Measurements from ENCODE around the gene IER5. TPM values are rescaled to one million over a fixed set of nuclear protein-coding genes. Genes with fewer than 3 reads are reported as not detected.

IER5 gene
- total and polyA plus RNA-seq, 2 of the 13 experiments (the other 11 are each of a cell fraction or from before 2014, with no cell fraction given), result 2.5 to 3.5 TPM

DNA sequence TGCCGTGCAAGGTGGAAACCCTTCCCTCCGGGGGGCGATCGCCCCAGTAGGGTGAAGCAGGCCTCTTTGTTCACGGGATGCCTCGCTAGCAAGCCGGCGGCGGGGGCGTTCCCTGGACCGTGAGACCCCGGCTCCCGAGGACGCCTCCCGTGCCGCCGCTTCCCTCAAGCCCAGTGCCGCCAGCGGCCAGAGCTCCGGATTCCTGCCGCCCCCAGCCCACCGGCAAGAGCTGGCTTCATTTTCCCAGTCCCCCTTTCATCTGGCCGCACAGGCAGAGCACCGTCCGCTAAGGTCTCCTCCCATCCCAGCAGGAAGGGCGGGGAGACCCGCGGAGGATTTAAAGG is 16.3 kb downstream of the IER5 start (continued):
- TF ChIP-seq PAXIP1 (CRISPR knock-in tag; conservative IDR thresholded peaks at IDR 0.05) (no peak), RNF2 (conservative IDR thresholded peaks at IDR 0.05; ENCODE audit: low read depth) (peak; percentile 73; the same call in 1 of the 2 replicates), CC2D1A (CRISPR knock-in tag; IDR thresholded peaks at IDR 0.05) (no peak), ZNF225 (CRISPR knock-in tag; IDR thresholded peaks at IDR 0.05) (no peak), DPF2 (CRISPR knock-in tag; IDR thresholded peaks at IDR 0.05; ENCODE audit: borderline replicate concordance, low read depth) (no peak), SOX6 (IDR thresholded peaks at IDR 0.05) (no peak), SOX6 (CRISPR knock-in tag; IDR thresholded peaks at IDR 0.05) (peak; percentile 53), ZNF800 (CRISPR knock-in tag; IDR thresholded peaks at IDR 0.05) (peak; percentile 11; the same call in 1 of the 2 replicates), ZNF607 (CRISPR knock-in tag; IDR thresholded peaks at IDR 0.05; ENCODE audit: borderline replicate concordance) (no peak), FOSL2 (CRISPR knock-in tag; IDR thresholded peaks at IDR 0.05) (no peak), XBP1 (CRISPR knock-in tag; IDR thresholded peaks at IDR 0.05) (no peak), ZUFSP (CRISPR knock-in tag; IDR thresholded peaks at IDR 0.05; ENCODE audit: borderline replicate concordance) (no peak), BCL6 (CRISPR knock-in tag; IDR thresholded peaks at IDR 0.05) (no peak), TBX2 (CRISPR knock-in tag; IDR thresholded peaks at IDR 0.05; ENCODE audit: borderline replicate concordance) (no peak), ZNF605 (CRISPR knock-in tag; IDR thresholded peaks at IDR 0.05) (no peak; the same call in none of the 2 replicates), JUNB (CRISPR knock-in tag; IDR thresholded peaks at IDR 0.05; ENCODE audit: borderline replicate concordance) (no peak), ZNF567 (CRISPR knock-in tag; IDR thresholded peaks at IDR 0.05; ENCODE audit: borderline replicate concordance) (no peak), MED1 (CRISPR knock-in tag; IDR thresholded peaks at IDR 0.05) (no peak), RCOR2 (CRISPR knock-in tag; IDR thresholded peaks at IDR 0.05) (no peak), NRL (CRISPR knock-in tag; IDR thresholded peaks at IDR 0.05; ENCODE audit: borderline replicate concordance) (peak; percentile 66), ARID5B (CRISPR knock-in tag; IDR thresholded peaks at IDR 0.05) (peak; percentile 31; the same call in 1 of the 2 replicates)
